HG02981 (cell line): ENCODE results near the gene ANXA11.
"Not testable (repeated sequence)": the region's sequence is repeated elsewhere in the genome, so short reads cannot be mapped to it uniquely, and the experiment has no call there.

ENCODE experiments used
- ATAC-seq: cut with Tn5 transposase; IDR thresholded peaks from one replicate; pipeline ENCODE4 v1.9.1; 2021; ENCODE audit warnings: mild to moderate bottlenecking, moderate library complexity; ENCODE audit not compliant: unreplicated experiment

Gene ANXA11

DNA sequence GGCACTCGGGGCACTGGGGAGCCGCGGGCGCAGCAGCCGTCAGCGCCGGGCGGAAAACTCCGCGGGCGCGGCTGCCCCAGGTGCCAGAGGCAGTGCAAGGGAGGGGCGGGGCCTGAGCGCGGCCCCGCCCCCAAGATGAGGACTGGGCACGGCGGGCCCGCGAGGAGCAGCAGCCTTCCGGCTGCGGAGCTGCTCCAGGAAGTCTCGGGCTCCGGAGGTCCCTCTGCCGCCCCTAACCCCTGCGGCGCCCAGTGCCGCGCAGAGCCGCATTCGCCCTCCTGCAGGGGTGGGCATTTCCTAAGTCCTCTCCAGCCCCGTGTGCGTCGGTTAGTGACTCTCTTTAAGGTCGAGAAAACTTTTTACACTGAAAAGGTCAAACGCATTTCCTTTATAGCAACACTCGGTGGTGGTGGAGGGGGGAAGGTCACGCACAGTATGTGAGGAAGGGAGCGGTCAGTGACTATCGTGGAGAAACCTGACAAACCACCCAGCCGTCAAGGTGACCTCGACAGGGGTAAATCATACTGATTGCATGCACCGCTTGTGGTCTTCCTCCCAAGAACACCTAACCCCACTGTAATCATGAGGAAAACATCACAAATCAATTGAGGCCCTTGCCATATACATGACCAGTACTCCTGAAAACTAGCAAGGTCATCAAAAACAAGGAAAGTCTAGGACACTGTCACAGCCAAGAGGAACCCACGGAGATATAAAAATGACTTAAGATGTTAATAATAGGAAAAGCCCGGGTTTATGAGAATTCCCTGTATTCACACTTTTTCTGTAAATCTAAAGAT lies at the start of gene ANXA11:
Gene ANXA11 (minus strand): TSS at position 61 of the 800 bp plus-strand sequence. CDS start 32,676 bp downstream, outside the sequence.
- ATAC-seq, result peak; percentile 87

DNA sequence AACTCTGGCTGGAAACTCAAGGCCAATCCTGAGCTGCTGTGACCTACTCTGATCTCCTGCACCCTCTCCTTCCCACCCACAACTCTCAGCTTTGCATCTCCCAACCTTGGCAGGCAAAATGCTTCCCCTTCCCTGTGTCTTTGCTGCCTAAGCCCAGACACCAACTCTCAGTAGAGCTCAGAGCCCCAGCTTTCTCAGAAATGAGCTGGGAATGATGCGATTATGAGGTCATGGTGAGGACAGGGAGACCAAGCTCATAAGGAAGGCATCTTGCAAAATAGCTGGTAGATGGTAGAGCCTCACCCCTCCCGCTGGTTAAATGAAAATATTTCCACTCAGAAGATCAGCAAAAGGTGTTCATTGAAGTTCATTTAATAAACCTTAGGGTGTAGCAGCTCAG lies 49.4 kb upstream of the ANXA11 start:
- ATAC-seq, result not testable (repeated sequence)

DNA sequence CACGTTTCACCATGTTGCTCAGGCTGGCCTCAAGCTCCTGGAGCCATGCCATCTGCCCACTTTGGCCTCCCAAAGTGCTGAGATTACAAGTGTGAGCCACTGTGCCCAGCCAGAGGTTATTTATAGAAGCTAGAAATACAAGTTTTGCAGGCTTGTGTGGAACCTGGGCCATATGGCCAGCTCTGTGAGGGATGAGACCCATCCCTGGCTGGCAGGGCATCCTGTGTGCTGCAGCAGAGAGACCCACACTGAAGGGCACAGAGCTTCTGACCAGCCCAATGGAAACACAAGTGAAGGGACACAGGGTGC lies 48.6 kb upstream of the ANXA11 start:
- ATAC-seq, result not testable (repeated sequence)

DNA sequence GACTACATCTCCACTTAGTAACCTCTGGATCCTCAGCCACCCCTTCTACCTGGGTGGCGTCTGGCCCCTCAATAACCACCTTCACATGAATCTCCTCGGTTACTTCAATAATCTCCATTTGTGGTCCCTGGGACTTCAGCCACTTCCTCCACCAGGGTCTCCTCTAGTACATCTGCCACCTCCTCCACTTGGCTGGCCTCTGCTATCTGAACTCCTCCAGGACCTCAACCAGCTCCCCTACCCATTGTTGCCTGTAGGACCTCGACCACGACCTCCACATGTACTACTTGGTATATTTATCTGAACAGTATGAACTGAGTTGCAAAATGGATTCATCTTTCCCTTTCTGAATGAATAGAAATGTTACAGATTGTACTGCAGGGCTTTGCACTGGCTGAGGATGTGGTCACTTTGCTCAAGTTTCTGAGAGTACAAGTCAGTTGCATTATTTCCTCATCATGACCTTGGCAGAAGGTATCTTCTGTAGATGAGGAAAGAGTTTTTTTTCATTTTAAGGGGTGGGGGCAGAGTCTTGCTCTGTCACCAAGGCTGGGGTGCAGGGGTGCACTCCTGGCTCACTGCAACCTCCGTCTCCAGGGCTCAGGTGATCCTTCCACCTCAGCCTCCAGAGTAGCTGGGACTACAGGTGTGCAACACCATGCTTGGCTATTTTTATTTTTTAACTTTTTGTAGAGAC lies 48.1 kb upstream of the ANXA11 start:
- ATAC-seq, result peak; percentile 85

DNA sequence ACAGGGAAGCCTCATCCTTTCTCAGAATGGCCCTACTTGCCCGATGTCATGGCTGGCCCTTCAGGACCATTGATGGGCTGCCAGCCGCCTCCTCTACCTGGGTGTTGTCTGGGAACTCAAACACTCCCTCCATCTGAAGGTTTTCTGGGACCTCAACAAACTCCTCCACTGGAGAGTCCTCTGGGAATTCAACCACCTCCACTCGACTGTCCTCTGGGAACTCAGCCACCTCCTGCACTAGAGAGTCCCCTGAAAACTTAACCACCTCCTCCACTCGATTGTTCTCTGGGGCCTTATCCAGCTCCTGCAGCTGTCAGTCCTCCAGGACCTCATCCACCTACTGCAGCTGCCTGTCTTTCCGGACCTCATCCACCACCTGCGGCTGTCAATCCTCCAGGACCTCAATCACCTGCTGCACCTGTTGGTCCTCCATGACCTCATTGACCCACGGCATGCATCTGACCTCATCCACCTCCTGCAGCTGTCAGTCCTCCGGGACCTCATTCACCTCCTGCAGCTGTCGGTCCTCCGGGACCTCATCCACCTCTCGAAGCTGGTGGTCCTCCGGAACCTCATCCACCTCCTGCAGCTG lies 47.1 kb upstream of the ANXA11 start:
- no peak for ATAC-seq

DNA sequence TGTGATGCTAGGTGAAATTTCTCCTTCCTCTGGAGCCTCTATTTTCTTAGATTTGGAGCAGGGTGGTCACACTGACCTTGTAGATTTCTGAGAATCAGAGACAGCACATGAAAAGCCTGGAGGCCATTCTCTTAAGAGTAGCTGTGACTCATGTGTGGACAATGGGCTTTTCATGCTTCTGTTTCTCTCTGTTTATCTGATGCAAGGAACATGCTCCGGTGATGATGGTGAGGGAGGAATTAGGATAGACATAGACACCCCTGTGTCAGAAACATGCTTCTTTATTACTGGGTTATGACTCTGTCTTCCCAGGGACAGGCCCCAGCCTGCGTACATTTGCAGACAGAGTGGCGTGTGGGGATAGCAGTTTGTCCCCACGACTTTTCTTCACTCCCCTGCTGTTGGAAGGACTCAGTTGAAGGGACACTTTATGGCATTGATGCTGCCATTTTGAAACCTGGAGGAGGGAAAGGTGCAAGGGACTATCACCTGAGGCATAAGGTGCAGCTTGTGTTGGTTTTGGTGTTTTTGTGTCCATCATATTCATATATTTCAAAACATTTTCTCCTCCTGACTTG lies 46.5 kb upstream of the ANXA11 start:
- ATAC-seq, result not testable (repeated sequence)

DNA sequence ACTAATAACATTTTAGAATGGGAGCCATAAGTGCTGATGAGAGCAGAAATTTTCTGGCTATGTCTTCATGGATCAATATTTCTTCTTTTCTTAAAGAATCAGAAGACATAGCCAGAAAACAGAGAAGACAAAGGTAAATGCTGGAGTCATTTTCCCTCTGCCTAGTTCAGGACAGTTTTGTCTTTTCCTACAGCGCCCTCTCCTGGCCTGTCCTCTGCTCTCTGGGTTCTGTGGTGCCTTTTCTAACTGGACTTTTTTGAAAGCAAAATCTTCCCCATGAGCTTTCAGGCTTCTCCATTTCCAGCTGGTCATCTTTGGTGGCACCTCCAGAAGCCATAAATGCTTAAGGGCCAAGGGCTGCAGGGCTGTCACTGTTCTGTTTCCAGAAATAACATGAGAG lies 45.1 kb upstream of the ANXA11 start:
- ATAC-seq, result not testable (repeated sequence)

DNA sequence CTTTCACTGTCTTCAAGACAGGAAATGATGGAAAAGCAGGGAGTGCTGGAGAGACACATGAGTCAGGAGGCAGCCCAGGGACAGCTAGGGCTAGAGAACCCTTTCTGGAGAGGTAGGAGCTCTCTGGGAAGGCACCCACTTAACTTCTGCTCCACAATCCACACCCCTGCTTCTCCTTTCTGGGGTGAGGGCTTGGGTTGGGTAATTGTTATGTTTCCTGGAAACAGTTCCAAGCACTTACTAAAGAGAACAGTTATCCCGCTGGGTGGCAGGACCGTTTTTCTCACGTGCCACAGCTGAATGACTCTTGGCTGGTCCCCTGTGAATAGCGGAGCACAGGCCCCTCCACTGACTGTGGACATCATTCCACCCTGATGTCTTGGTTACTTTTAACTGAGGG lies 44.6 kb upstream of the ANXA11 start:
- not testable (repeated sequence) for ATAC-seq

DNA sequence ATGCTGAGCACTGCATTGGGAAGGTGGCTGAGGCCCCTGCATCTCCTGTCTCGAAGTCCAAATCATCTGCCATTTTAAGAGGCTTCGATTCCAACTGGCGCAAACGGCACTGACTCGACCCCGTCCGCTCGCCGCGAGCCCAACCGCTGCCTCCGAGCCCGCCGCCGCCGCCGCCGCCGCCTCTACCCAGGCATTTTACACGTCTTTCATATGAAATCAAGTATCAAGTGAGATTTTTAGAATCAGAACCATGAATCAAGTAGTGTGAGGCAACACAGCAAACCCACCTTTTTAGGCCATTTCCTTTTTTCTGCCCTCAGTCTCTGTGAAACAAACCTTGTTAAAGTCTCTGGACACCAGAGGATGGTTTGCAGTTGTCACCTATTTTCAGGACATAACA lies 42.3 kb upstream of the ANXA11 start:
- ATAC-seq, result not testable (repeated sequence)

DNA sequence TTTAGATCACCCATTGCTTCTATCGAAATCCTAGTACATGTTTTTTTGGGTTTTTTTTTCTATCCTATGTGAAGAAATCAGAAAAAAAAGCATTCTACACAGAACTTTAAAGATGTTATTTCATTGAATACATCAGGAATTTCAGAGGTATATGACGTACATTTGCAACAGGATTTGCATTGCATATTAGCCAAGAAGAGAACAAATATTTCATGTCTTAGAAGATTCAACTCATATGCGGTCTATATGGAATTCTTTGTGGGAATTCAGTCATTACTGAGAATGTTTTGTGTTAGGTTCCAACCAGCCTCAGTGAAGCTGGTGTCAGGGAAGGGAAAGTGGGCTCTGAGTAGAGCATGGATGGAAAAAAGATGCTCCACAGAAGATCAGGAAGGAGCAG lies 39.0 kb upstream of the ANXA11 start:
- ATAC-seq, result not testable (repeated sequence)

DNA sequence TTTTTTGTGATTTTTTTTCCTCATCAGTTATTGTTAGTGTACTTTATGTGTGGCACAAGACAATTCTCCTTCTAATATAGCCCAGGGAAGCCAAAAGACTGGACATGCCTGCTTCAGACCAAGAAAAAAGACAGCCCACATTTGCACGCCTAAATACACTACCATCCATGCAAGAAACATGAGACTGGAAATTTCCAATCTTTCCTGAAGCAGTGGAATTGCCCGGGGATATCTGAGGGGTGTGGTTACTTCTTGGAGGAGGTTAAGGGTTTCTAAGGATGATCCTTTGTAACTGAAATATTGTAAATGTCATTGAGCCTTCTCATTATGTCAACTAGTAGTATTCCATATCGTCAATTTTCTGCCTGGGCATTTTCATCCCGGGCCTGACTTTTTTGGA lies 37.0 kb upstream of the ANXA11 start:
- ATAC-seq, result not testable (repeated sequence)

DNA sequence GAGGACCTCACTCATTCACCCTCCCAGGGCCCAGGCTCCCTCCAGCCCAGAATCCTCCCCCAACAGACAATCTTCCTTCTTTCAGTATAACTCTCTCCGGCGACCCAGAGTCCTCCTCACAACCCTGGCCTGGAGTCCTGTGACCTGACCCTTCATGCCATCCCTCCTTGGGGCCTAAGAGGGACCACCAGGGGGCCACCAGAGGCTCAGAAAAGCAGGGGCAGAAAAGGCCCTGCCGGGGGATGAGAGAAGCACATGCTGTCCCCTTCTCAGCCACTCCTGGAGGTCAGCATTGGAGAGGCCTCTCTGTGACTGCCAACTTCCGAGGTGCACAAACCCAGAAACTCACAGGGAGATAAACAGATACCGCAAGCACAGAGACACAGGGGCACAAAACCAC lies 31.1 kb upstream of the ANXA11 start:
- ATAC-seq, result not testable (repeated sequence)

DNA sequence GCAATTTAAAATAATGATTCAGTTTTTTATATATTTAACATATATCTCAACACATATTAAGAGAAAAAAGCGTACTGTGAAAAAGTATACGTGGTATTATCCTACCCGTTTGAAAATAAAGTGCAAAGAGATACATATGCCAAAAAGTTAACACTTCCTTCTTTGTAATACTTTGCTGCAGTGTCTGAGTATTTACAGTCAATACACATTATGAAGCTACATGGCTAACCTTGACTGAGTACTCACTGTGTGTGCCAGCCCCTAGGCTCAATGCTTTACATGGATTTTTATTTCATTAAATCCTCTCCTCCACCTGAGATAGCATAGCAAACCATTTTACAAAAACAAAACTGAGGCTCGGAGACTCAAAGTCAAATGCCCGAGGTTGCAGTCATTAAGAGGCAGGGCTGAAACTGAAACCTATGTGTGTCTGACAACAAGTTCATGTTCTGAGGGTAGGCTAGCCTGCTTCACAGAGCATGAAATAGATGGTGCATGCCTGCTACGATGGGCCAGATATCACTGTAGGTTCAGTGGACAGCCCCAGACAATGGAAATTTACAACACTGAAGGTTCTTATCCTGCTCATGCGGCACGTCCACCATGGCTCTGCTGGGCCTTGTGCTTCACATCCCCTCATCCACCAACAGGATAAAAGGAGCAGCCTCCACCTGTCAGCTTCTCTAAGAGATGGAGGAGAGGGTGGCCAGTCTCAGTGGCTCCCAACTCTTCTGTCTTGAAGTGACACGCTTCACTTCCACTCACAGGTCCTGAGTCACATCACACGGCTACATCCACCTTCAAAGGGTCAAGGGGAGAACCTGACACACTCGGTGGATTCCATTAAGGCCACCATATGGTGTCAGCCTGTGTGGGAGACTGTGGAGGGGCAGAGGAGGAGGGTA lies 29.2 kb upstream of the ANXA11 start:
- peak; percentile 100 for ATAC-seq

DNA sequence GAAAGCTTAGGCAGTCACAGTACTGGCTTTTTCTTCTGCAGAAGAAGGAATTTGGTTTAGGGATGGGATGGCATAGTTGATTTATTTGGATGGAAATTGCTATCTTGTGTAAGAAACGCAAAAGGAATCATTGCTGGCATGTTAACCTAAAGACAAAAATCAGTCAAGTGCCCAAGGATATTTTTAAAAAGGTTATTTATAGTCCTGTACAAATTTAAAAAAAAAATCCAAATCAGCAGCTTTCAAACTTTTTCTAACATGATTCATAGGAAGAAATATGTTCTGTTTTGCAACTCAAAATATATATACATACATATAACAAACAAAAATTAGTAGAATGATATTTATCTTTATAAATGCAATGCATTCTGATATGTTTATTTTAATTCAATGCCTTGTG lies 28.5 kb upstream of the ANXA11 start:
- not testable (repeated sequence) for ATAC-seq

DNA sequence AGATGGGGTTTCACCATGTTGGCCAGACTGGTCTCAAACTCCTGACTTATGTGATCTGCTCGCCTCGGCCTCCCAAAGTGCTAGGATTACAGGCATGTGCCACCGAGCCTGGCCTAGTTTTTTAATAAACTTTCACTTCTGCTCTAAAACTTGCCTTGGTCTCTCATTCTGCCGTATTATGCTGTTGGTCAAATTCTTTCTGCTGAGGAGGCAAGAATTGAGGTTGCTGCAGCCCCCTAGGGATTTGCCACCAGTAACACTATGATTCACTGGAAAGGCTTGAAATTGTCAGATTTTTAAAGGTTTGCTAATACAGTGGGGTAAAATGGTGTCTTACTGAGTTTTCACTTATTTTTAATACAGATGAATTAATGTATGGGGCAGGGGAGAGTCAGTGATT lies 21.4 kb upstream of the ANXA11 start:
- ATAC-seq, result peak; percentile 85

DNA sequence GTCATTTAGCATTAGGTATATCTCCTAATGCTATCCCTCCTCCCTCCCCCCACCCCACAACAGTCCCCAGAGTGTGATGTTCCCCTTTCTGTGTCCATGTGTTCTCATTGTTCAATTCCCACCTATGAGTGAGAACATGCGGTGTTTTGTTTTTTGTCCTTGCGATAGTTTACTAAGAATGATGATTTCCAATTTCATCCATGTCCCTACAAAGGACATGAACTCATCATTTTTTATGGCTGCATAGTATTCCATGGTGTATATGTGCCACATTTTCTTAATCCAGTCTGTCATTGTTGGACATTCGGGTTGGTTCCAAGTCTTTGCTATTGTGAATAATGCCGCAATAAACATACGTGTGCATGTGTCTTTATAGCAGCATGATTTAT lies 17.7 kb upstream of the ANXA11 start:
- not testable (repeated sequence) for ATAC-seq

DNA sequence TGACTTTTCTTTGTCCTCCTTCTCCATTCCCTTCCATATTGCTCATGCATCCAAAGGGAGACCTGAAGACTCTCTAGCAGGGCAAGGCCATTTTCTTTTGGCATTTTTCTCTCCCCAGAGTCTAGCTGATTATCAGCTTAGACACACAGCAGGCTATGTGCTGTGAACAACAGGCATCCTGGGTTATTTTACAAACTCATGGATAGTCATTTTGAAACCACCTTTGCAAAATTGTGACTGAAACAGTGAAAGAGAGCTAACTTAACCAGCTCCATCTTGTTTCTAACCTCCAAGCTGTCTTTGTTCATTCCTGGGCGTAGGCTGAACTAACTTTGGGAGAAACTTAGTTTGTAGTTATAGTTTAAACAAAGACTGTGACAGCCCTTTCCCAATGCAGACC lies 13.5 kb upstream of the ANXA11 start:
- peak; percentile 91 for ATAC-seq

DNA sequence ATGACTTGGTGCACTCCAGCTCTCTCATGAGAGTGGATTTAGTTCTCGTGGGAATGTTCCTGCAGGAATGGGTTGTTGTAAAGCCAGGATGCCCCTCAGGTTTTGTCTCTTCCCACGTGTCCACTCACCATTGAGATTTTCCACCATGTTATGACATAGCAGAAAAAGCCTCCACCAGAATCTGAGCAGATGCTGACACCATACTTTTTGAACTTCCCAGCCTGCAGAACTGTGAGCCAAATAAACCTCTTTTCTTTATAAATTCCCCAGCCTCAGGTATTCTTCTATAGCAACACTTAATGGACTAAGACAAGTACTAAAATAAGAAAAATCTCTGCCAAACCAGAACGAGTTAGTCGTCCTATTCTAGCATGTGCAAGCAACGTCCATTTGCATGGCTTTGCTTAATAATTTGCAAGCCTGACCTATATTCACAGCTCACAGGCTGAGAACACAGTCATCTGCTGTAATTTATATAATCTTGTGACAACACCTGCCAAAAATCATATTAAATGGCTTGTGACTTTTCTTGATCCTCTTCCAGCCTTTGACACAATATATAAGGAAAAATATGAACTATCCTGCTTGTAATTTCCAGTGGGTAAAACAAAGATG lies 9.1 kb upstream of the ANXA11 start:
- ATAC-seq, result not testable (repeated sequence)

DNA sequence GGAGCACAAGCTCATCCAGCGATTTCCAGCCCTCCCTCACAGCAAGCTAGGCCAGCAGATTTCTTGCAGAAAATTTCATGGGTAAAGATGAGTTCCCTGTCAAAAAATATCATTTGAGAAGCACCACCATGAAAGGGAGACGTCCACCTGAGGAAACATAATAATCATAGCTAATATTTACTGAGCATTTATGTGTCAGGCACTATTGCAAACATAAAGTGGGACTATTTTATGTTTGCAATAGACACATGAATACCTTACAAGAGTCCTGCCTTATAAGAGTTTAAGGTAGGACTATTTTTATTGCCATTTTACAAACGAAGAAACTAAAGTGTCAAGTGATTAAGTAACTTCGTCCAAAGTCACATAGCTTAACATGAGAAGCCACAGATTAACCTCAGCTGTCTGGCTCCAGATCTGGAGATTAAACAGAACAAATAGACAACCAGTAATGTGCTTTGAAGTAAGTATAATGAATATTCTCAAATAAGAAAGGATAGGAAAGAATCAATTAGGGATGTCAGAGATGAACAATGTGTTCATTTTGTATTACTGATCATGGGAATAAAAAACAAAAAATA lies 7.3 kb upstream of the ANXA11 start:
- not testable (repeated sequence) for ATAC-seq

DNA sequence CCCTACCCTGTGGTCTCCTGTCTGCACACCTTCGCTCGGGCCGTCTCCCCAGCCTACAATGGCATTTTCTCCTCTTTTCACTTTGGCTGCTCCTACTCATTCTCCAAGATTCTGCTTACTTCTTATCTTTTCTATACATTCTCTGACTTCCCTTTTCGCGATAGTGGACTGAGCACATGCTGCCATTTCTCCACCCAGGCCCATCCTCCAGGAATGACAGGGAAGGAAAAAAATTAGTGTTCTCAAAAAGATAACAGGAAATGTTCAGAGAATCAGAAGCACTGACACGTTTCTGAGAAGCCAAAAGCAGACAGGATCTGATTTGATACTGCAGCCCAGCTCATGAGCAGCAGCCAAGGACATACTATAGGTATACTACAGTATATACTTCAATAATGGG lies 6.4 kb upstream of the ANXA11 start:
- ATAC-seq, result no peak
